HuH-7.5 (cell line): ENCODE results near the gene TMEM221.
"Not testable (repeated sequence)": the region's sequence is repeated elsewhere in the genome, so short reads cannot be mapped to it uniquely, and the experiment has no call there.

ENCODE experiments used
- DNase-seq: peaks from one replicate; pipeline ENCODE4 v3.0.0; 2011; ENCODE audit warnings: low spot score

TMEM221 gene

DNA sequence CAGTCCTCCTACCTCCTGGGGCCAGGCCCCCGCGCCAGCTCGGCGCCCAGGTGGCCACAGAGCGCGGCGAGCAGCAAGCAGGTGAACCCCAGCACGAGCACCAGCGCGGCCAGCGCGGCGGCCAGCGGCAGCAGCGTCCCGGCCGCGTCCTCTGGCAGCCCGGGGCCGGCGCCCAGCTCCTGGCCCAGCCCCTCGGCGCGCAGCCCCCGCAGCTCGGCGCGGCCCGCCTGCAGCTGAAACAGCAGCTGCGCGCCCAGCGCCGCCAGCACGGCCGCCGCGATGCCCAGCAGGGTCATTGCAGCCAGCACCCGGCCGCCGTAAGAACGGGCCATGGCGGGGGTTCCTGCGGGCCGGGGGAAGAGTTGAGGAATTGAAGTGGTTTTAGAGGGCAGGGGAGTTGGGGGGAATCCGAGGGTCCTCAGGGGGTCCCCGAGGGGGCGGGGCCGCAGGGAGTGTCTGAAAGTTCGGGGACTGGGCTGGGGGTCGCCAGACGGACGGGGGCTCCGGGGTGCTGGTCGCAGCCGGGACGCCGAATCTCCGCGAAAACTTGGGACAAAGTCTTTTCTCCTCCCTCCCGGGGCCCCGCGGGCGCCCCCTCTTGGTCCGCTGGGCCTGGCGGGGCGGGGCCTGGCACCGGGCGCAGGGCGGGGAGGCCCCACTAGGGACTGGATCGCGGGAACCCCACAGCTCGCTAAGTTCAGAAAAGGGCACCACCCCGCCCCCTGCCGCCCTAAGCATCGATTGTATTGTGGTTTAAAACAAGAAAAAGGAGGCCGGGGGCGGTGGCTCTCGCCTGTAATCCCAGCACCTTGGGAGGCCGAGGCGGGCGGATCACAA lies at the start of gene TMEM221:
Gene TMEM221 (minus strand): TSS at position 538 of the 837 bp plus-strand sequence. CDS start 206 bp downstream, at position 332.
- DNase-seq = peak; percentile 80

DNA sequence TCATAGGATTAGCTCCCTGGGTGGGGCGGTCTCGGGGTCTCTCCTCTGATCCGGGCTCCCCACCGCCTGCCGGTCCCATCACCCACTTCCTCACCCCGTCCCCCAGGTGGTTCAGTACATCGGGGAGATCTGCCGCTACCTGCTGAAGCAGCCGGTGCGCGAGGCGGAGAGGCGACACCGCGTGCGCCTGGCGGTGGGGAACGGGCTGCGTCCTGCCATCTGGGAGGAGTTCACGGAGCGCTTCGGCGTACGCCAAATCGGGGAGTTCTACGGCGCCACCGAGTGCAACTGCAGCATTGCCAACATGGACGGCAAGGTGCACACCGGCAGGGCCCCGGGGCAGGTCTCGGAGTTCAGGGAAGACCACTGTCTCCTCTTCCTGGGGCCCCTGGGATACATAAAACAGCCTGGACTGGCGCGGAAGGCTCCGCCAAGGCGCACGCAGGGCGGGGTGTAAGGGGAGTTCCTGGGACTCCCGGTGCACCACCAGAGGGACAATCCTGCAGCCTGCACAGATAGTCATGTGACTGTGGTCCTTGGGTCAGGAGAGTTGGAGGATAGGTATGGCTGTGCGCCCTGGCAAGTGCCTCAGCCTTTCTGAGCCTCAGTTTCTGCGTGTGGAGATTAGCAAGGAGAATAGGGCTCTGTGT lies 48.8 kb upstream of the TMEM221 start:
- no peak for DNase-seq

DNA sequence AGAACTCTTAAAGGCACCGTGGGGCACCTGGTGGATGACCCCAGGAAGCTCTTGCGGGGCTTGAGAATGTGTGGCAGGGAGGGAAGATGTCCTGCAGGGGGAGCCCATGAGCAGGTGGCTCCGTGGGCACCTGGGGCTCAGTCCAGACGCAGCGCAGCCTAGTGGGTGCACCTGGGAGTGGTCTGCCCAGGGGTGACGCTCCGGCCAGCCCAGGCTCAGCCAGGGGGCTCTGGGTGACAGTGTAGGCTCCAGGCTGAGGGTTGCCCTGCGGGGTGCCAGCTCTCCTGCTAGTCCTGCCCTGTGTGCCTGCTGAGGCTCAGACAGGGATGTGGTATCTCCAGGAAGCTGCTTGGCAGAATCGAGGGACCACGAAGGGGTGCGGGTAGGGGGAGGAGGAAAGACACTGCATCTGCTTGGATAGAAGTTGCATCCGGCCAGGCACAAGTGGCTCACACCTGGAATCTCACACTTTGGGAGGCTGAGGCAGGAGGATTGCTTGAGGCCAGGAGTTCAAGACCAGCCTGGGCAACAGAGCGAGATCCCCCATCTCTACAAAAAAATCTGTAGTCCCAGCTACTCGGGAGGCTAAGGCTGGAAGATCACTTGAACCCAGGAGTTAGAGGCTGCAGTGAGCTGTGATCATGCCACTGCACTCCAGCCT lies 48.0 kb upstream of the TMEM221 start:
- peak; percentile 91 for DNase-seq

DNA sequence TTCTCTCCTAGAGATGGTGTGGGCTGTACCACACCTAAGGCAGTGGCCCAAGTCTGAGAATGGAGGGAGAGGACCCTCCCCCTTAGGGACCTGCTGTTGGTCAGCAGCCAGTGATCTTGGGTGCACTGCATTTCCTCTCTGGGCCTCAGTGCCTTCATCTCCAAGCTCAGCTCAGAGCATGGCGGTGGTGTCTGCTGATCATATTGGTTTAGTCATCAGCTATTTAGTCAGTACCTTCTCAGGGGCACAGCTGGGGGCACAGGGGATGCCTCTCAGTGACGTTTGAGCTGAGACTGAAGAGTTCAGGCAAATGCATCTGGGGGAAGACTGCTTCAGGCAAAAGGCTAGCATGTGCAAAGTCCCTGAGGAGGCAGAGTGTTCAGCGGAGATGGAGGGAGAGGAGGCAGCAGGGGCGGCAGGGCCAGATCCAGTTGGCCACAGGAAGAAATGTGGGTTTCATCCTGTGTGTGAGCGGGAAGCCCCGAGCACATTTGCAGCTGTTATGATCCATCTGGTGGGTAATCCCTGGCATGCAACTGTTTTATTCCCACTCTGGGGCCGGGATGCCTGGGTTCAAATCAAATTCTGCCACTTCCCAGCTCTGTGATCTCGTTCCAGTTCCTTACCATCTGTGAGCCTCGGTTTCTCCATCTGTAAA lies 47.3 kb upstream of the TMEM221 start:
- DNase-seq = no peak

DNA sequence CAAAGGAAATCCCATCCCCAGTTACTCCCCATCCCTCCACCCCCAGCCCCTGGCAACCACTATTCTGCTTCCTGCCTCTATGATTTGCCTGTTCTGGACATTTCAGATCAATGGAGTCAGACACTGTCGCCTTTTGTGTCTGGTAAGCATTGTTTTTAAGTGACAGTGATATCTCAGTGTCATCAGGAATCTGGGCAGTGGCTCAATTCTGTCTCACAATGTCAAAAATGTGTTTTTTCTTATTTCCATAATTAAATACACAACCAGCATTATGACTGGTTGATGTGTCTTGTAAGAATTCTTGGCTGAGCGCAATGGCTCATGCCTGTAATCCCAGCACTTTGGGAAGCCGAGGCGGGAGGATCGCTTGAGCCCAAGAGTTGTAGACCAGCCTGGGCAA lies 42.8 kb upstream of the TMEM221 start:
- no peak for DNase-seq

DNA sequence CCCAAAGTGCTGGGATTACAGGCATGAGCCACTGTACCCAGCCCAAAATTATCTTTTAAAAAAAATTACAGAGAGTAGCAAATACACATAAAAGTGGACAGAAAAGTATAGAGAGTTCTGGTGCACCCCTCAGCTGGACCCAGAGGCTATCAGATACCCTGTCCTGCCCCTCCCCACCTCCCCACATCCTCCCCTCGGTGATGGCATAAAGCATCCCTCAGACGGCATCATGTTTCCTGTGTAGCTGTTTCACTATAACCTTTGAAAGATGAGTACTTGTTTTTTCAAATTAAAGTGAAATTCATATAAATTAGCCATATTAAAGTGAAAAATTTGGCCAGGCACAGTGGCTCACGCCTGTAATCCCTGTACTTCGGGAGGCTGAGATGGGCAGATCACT lies 41.9 kb upstream of the TMEM221 start:
- no peak for DNase-seq

DNA sequence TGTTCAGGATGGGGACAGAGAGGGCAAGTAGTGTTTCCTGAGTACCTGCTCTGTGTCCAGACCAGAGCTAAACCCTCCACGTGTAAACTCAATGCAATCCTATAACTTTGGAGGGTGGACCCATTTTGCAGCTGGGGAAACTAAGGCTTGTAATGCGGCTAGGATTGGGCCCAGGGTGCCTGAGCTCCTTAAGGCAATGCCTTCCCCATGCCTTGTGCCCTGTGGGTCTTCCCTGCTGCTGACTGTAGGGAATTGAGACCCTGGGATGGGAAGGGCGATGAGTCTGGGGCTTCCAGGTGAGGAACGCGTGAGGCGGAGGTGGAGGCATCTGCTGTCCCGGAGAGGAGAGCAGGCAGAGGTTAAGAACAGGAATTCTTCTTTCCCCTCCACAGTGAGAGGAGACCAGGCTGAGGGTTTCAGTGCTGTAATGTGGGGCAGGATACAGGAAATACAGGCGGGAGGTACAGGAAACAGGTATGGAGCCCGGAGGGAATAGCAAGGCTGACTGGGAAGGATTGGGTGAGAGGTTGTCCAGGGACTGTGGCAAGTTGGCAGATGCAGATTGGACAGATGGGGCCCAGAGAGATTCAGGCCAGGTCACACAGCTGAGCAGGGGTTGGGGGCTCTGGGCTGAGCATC lies 41.0 kb upstream of the TMEM221 start:
- DNase-seq = no peak

DNA sequence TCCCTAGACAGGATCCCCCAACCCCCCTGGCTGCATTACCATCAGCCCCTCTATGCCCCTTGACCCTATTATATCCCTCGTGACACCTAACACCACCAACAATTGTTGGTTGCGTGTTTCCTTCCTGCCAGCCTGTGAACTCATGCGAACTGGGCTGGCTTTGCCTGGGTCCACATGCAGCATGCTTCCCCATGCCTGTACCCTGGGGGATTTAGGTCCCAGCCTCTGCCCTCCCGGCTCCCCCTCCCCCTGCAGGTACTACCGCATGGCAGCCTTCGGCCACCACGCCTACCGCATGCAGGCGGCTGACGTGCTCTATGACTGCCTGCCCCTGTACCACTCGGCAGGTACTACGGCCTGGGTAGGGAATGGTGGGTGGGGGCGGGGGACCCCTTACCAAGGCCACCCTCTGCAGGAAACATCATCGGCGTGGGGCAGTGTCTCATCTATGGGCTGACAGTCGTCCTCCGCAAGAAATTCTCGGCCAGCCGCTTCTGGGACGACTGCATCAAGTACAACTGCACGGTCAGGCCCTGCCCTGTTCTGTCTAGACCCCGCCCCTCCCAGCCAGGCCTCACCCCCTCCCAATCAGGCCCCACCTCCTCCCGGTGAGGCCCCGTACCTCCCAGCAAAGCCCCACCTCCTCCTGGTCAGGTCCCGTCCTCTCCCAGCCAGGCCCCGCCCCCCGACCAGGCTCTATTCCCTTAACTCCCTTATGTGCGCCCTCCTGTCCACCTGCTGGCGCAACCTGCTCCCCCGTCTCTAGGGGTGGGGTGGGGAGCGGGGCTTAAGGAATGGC lies 40.3 kb upstream of the TMEM221 start:
- DNase-seq = no peak

DNA sequence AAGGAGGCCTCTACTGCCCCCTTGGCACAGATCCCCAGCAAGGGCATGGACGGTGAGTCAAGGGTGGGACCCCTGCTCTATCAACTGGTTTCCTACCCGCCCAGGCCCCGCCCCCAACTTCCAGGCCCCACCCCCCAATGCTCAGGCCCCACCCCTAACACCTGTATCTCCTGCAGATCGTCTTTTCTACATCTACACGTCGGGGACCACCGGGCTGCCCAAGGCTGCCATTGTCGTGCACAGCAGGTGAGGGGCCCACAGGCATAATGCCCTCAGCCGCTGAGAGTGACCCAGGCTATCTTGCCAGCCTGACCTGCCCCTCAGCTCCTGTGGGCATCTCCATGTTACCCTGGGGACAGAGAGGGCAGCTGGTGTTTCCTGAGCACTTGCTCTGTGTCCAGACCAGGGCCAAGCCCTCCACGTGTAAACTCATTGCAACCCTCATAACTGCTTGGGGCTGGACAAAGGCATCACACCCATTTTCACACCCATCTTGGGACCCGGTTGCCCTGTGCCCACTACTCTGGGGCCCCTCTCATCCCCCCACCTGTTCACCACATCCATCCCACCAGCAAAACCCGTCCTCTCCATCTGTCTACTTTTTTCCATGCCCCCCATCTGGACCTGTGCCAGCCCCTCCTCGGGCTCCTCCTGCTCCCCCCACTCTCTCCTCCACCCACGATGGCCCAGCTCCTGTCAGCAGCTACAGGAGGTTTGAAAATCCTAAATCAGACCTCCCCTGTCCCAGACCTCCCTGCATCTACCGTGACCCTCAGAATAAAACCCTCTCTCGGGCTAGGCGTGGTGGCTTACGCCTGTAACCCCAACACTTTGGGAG lies 39.0 kb upstream of the TMEM221 start:
- no peak for DNase-seq

DNA sequence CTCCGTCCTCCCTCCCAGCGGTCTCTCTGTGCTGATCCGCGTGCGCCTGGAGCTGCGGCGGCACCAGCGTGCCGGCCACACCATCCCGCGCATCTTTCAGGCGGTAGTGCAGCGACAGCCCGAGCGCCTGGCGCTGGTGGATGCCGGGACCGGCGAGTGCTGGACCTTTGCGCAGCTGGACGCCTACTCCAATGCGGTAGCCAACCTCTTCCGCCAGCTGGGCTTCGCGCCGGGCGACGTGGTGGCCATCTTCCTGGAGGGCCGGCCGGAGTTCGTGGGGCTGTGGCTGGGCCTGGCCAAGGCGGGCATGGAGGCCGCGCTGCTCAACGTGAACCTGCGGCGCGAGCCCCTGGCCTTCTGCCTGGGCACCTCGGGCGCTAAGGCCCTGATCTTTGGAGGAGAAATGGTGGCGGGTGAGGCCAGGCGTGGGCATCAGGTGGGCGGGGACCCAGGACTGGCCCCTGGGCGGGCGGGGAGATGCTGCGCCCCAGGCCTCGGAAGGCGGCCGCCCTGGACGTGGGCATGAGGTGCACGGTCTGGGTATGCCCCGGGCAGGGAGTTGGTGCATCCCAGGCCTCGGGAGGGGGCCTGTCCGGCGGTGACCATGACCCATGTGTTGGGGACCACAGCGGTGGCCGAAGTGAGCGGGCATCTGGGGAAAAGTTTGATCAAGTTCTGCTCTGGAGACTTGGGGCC lies 38.2 kb upstream of the TMEM221 start:
- no peak for DNase-seq

DNA sequence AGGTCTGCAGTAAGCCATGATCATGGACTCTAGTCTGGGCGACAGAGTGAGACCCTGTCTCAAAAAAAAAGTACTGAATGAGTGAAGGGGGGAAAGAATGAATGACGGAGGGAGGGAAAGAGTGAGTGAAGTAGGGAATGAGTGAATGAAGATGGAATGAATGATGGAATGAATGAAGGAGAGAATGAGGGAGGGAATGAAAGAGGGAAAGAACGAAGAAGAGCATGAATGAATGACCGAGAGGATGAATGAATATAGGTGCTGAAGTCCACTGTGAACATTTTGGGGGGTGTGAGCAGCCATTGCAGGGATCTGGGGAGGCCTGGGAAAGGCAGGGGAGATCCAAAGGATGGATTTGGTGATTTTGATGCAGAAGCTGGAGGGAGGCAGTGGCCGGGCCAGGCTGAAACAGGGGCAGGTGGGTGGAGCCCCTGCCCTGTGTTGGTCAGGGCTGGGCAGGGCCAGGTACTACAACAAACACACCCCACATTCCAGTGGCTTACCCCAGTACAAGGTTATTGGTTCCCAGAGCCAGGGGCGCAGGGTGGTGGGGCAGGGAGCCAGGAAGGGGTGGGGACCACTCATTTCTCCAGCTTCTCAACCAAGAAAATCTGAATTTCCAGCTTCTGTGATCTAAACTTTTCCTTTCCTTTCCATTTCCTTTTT lies 36.2 kb upstream of the TMEM221 start:
- DNase-seq = no peak

DNA sequence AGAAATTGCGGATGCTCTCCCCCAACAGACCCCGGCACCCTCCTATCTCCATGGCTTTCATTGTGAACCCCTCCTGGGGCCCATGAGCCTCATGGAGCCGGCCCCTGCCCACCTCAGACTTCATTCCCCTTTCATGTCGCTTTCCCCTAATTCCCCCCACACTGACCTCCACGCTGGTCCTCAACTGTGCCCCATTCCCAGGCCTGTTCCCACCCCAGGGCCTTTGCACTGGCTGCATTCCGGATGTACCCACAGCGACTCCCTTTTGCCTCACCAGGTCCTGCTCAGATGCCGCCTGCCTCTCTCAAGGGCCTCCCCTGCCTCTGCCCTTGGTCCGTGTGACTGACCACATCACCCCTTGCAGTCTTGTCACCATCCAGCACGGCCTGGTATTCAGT lies 35.1 kb upstream of the TMEM221 start:
- DNase-seq = no peak

DNA sequence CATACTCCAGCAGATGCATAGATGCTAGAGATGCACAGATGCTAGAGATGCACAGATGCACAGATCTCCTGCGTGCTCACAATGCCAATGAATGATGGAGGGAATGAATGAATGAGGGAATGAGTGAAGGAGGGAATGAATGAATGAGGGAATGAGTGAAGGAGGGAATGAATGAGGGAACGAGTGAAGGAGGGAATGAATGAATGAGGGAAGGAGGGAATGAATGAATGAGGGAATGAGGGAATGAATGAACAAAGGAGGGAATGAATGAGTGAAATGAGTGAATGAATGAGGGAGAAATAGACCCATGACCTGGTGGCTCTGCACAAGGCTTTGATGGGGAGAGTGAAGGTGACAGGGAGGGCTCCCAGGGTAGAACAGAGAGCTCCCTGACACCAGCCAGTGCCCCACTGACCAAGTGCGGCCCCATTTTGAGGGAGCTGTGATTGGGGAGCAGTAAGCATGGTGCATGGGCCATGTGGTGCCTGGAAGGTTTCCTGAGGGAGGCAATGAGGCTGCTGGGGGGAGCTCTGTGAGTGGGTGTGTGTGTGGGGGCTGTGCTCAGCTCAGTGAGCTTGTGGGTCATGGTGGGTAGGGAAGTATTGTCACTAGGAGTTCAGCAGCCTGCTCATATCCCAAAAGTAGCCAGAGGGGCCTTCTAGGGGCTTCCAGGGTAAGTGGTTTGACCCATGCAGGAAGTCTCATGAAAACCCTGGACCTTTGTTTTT lies 34.6 kb upstream of the TMEM221 start:
- DNase-seq = no peak

DNA sequence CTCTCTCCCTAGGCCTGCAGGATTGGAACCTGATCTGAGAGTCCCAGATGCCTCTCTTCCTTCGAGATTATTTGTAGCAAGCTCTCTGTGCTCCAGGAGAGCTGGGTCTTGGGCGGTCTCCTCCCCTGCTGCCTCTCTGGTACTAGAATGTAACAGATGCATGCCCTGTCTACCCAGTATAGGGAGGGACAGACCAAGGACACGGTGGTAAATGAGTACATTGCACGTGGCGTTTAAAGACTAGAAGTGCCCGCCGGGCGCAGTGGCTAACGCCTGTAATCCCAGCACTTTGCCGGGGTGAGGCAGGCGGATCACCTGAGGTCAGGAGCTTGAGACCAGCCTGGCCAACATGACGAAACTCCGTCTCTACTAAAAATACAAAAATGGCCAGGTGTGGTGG lies 33.5 kb upstream of the TMEM221 start:
- no peak for DNase-seq

DNA sequence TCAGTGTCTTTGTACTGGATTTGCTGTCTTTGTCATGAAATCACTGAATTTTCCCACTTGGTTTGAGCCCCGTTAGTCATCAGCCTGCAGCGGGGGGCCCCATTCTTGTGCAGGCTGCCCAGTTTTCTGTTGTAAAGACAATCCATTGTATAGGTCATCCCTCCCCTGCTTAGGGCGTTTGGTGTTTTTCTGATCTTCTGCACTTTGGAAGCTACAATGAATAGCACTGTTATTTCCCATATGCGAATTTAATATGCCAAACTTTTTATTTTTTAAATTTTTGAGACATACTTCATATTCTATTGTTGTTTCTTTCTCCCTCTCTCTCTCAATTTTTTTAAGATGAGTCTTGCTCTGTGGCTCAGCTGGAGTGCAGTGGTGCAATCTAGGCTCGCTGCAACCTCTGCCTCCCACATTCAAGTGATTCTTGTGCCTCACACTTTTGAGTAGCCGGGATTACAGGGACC lies 30.9 kb upstream of the TMEM221 start:
- no peak for DNase-seq

DNA sequence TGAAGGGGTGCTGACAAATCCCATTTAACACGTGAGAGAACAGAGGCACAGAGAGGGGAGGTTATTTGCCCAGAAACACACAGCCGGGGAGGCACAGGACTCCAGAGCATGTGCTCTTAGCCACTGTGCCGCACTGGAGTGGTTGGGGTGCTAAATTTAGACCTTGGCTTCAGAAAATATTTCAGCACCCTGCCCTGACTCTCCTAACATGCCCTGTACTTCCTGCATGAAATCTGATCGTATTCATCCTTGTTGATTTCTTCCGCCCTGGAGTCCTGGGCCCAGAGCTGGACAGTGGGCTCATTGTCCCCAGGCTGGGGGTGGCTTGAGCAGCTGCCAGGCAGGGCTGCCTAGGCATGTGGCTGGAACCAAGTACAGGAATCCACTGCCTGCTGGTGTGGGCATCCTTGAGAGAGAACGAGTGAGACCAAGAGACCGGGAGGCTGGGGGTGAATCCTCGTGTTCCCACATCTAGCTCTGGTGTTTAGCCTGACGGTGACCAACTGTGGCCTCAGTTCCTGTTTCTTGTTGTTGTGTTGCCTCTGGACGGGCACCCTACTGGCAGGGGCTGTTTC lies 27.2 kb upstream of the TMEM221 start:
- DNase-seq = no peak

DNA sequence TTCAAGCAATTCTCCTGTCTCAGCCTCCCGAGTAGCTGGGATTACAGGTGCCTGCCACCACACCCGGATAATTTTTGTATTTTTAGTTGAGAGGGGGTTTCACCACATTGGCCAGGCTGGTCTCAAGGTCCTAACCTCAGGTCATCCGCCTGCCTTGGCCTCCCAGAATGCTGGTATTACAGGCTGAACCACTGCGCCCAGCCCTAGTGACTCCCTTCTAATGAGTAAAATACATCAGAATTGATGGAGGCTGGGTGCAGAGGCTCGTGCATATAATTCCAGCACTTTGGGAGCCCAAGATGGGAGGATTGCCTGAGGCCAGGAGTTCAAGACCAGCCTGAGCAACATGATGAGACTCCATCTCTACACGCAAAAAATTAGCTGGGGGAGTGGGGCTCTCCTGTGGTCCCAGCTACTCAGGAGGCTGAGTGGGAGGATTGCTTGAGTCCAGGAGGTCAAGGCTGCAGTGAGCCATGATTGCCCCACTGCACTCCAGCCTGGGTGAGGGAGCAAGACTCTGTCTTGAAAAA lies 26.6 kb upstream of the TMEM221 start:
- not testable (repeated sequence) for DNase-seq

DNA sequence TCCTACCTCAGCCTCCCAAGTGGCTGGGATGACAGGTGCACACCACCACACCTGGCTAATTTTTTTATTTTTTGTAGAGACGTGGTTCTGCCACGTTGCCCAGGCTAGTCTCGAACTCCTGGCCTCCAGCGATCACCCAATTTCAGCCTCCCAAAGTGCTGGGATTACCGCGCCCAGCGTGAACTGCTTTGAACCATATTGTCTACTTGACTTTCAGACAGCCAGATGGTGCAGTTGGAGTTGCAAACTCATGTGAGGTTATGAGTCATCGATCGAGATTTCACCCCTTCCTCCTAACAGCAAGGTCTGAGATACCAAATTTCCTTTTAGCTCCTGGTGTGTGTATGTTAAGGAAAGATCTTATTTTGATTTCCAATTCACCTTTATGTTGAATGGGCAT lies 24.6 kb upstream of the TMEM221 start:
- no peak for DNase-seq
